HepG2 (cell line): ENCODE results near the gene RMRP. TPM values are rescaled to one million over a fixed set of nuclear protein-coding genes. Genes with fewer than 3 reads are reported as not detected.

Experiments
- ATAC-seq: fragments of 200-7000 bp; cut with Tn5 transposase; 3 replicates; pipeline ENCODE4 v1.9.1; 2020; ENCODE audit warnings: mild to moderate bottlenecking, moderate library complexity
- BruUV-seq: library from RNA; stranded (reverse); fragments of 400-500 nt; replicated peaks from 2 replicates; lab custom pipeline; 2021; lab: Mats Ljungman, UMichigan
- CTCF ChIA-PET: fragments of 300-600 bp; formaldehyde crosslinking; extraction: SDS; loops from one replicate; lab custom pipeline; 2021; ENCODE audit warnings: low total read pairs, inconsistent platforms, low intra/inter-chr PET ratio; lab: Yijun Ruan, JAX
- POLR2A ChIA-PET: fragments of 350-600 bp; sonication (Branson Sonifier 250); formaldehyde crosslinking; loops from one replicate; lab custom pipeline; 2020; ENCODE audit warnings: antibody characterized with exemption, inconsistent platforms; lab: Yijun Ruan, JAX
- DNase-seq: peaks from one replicate; pipeline ENCODE4 v3.0.0-alpha.2; 2015; ENCODE audit warnings: low spot score
- FAIRE-seq: peaks from 3 replicates; lab custom pipeline; 2011; peaks lifted over from hg19 to GRCh38; lab: Jason Lieb, UNC
- H2AFZ ChIP-seq: one replicate; pipeline ENCODE4 v1.6.1; 2011; ENCODE audit warnings: low read length, inconsistent platforms
- H3K27ac ChIP-seq: fragments of 300-600 bp; 3 replicates; pipeline ENCODE4 v1.8.0; 2011; ENCODE audit warnings: mixed run types, mild to moderate bottlenecking, mixed read lengths, low read length, inconsistent platforms; ENCODE audit not compliant: insufficient read depth; ENCODE audit errors: extremely low read length
- H3K27me3 ChIP-seq, 2 experiments: fragments of 200-600 bp in 1 of 2; 2 replicates in 1 of 2; 3 replicates in 1 of 2; pipeline versions ENCODE4 v1.6.0 to v1.8.0; 2011; ENCODE audit warnings: low read length in 2 of 2, mild to moderate bottlenecking in 2 of 2, moderate library complexity in 2 of 2, inconsistent platforms in 1 of 2; ENCODE audit not compliant: insufficient read depth in 2 of 2, control insufficient read depth in 1 of 2
- H3K36me3 ChIP-seq, 2 experiments: fragments of 200-600 bp in 1 of 2; replicated peaks in 1 of 2; 2 replicates in 1 of 2; 3 replicates in 1 of 2; pipeline versions ENCODE4 v1.5.1 to v1.8.0; 2011; ENCODE audit warnings: low read length in 2 of 2, inconsistent platforms in 1 of 2; ENCODE audit not compliant: insufficient read depth in 2 of 2, control insufficient read depth in 1 of 2
- H3K4me1 ChIP-seq: 2 replicates; pipeline ENCODE4 v1.5.1; 2012; ENCODE audit warnings: low read length, inconsistent platforms; ENCODE audit not compliant: insufficient read depth
- H3K4me2 ChIP-seq: 2 replicates; pipeline ENCODE4 v1.6.0; 2011; ENCODE audit warnings: low read depth, low read length, inconsistent platforms
- H3K4me3 ChIP-seq, 3 experiments: fragments of 200-600 bp in 1 of 3; sonication (generic), shearing (Covaris generic) in 1 of 3; replicated peaks in 1 of 3; 2 replicates each; pipeline ENCODE4 v1.5.1; 2011 to 2016; ENCODE audit warnings: low read length in 3 of 3, inconsistent platforms in 2 of 3, low read depth in 2 of 3, mild to moderate bottlenecking in 2 of 3, control low read depth in 1 of 3, mixed read lengths in 1 of 3; ENCODE audit not compliant: insufficient read depth in 1 of 3
- H3K79me2 ChIP-seq: one replicate; pipeline ENCODE4 v1.6.1; 2011; ENCODE audit warnings: low read length, inconsistent platforms; ENCODE audit not compliant: insufficient read depth
- H3K9ac ChIP-seq: 2 replicates; pipeline ENCODE4 v1.6.0; 2011; ENCODE audit warnings: mild to moderate bottlenecking, low read depth, low read length, inconsistent platforms; ENCODE audit not compliant: insufficient read depth
- H3K9me3 ChIP-seq: 2 replicates; pipeline ENCODE4 v1.5.1; 2012; ENCODE audit warnings: mild to moderate bottlenecking, low read length
- H4K20me1 ChIP-seq: 2 replicates; pipeline ENCODE4 v1.6.0; 2011; ENCODE audit warnings: inconsistent platforms, mild to moderate bottlenecking, low read length, moderate library complexity; ENCODE audit not compliant: insufficient read depth
- ARNT2 ChIP-seq: sonication (generic); formaldehyde crosslinking; IDR thresholded peaks from 2 replicates; pipeline ENCODE4 v1.8.0; 2022; ENCODE audit warnings: mild to moderate bottlenecking, low read depth, missing genetic modification reagents, moderate library complexity
- ELF3 ChIP-seq: IDR thresholded peaks from 2 replicates; pipeline ENCODE4 v1.6.1; 2016; ENCODE audit warnings: missing genetic modification reagents, missing compliant biosample characterization
- TBX3 ChIP-seq: fragments of 450-650 bp; IDR thresholded peaks from 2 replicates; pipeline ENCODE4 v1.6.1; 2017; ENCODE audit warnings: antibody characterized with exemption, mild to moderate bottlenecking, inconsistent platforms, borderline replicate concordance
- ZKSCAN5 ChIP-seq: sonication (generic); formaldehyde crosslinking; IDR thresholded peaks from 2 replicates; pipeline ENCODE4 v1.5.1; 2020; ENCODE audit warnings: mild to moderate bottlenecking, missing genetic modification reagents
- WGBS: methylation state at CpG from one replicate; pipeline ENCODE4 v1.1.6; 2017; ENCODE audit warnings: low lambda C conversion rate; 5-methylcytosine and 5-hydroxymethylcytosine counted together
- in situ Hi-C: cut with HindIII; loops from 2 replicates; pipeline ENCODE4 v1.10.0; 2017; ENCODE audit warnings: low pct_unique_long_range_greater_than_20kb; ENCODE audit not compliant: extremely low pct_ligation_motif_present
- intact Hi-C: fragments of 100-400 bp; cut with micrococcal nuclease; formaldehyde crosslinking; loops from one replicate; pipeline ENCODE4 v1.10.0; 2022; ENCODE audit not compliant: unreplicated experiment
- polyA plus RNA-seq, 8 experiments: library from polyadenylated mRNA; depleted of rRNA in 3 of 8; stranded (reverse) in 7 of 8; unstranded in 1 of 8; fragments of >200 nt; fragmentation: Illumina TruSeq in 4 of 8; extraction: Trizol in 4 of 8; gene quantifications; 2 replicates each; pipeline versions ENCODE4 v1.2.1 to v1.2.3, GENCODE V29; 2011 to 2016; ENCODE audit warnings: low read depth in 4 of 8, missing spikeins in 1 of 8, mixed read lengths in 1 of 8; ENCODE audit not compliant: insufficient read depth in 1 of 8
- total RNA-seq, 5 experiments: library from RNA; depleted of rRNA; stranded (reverse); fragments of >200 nt; fragmentation: Illumina TruSeq; extraction: Trizol; gene quantifications; 2 replicates each; pipeline ENCODE4 v1.2.3, GENCODE V29; 2016; ENCODE audit warnings: low read depth in 1 of 5
- TF ChIP-seq, protein P1 (sequence below): sonication (generic); formaldehyde crosslinking; IDR thresholded peaks from 2 replicates; pipeline ENCODE4 v1.8.1; 2023; ENCODE audit warnings: missing genetic modification reagents, inconsistent platforms, borderline replicate concordance
- TF ChIP-seq, protein P2 (sequence below): sonication (generic); formaldehyde crosslinking; IDR thresholded peaks from 2 replicates; pipeline ENCODE4 v1.4.0; 2020; ENCODE audit warnings: missing genetic modification reagents, mild to moderate bottlenecking, borderline replicate concordance
- TF ChIP-seq, protein P3 (sequence below): sonication (generic); formaldehyde crosslinking; IDR thresholded peaks from 2 replicates; pipeline ENCODE4 v1.4.0; 2020; ENCODE audit warnings: low read depth, mild to moderate bottlenecking, missing genetic modification reagents
- TF ChIP-seq, protein P4 (sequence below): IDR thresholded peaks from 2 replicates; pipeline ENCODE4 v1.6.1; 2012; ENCODE audit warnings: low read length, improper control_type of control experiment
- TF ChIP-seq, protein P5 (sequence below): sonication (generic); formaldehyde crosslinking; IDR thresholded peaks from 2 replicates; pipeline ENCODE4 v1.4.0; 2020; ENCODE audit warnings: missing genetic modification reagents, mild to moderate bottlenecking, borderline replicate concordance

The RMRP gene
- total and polyA plus RNA-seq, 2 of the 13 experiments (the other 11 are each of a cell fraction or from before 2014, with no cell fraction given) = 51.4 to 4,025 TPM

DNA sequence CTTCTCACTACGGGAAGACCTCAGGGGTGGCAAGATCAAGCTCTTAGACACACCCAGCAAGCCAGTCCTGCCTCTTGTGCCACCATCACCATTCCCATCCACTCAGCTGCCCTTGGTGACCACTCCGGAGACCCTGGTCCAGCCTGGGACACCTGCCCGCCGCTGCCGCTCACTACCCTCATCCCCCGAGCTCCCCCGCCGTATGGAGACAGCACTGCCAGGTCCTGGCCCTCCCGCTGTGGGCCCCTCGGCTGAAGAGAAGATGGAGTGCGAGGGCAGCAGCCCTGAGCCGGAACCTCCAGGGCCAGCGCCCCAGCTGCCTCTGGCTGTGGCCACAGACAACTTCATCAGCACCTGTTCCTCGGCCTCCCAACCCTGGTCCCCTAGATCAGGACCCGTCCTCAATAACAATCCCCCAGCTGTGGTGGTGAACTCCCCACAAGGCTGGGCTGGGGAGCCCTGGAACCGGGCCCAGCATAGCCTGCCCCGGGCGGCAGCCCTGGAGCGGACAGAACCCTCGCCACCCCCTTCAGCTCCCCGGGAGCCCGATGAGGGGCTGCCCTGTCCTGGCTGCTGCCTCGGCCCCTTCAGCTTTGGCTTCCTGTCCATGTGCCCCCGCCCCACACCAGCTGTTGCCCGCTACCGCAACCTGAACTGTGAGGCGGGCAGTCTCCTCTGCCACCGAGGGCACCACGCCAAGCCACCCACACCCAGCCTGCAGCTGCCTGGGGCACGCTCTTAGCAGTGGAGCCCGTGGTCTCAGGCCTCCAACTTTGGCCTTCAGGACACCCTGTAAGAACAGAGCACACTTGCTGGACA lies 48.6 kb downstream of the RMRP start (continued):
- TF ChIP-seq, protein P1, sequence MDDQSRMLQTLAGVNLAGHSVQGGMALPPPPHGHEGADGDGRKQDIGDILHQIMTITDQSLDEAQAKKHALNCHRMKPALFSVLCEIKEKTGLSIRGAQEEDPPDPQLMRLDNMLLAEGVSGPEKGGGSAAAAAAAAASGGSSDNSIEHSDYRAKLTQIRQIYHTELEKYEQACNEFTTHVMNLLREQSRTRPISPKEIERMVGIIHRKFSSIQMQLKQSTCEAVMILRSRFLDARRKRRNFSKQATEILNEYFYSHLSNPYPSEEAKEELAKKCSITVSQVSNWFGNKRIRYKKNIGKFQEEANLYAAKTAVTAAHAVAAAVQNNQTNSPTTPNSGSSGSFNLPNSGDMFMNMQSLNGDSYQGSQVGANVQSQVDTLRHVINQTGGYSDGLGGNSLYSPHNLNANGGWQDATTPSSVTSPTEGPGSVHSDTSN (CRISPR knock-in tag) = no peak
- TF ChIP-seq ARNT2 (CRISPR knock-in tag) = no peak

DNA sequence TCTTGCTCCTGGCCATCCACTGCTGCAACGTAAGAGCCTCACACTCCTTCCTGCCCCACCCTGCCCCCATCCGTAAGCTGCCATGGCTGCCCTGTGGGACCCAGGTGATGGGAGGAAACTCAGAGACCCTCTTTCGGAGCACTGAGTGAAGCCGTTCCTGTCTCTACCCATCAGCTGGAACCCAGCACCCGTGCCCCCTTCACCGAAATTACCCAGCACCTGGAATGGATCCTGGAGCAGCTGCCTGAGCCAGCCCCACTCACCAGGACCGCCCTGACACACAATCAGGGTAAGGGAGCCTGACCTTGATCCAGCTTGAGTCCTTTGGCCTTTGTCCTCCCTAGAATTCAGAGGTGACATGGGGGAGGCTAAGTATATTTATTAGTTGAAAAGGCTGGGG lies 49.6 kb downstream of the RMRP start:
- Histone ChIP-seq H3K27ac (no peak overlapping the region), H3K4me1 (peaks cover 17% of the 10 kb centered on the region), H2AFZ (no peak overlapping the region), H3K9me3 (no peaks in the 10 kb centered on the region), H3K4me3 (no peak overlapping the region), H3K9ac (no peak overlapping the region), H3K4me2 (no peak overlapping the region), H3K27me3 (peaks cover 0 to 1% of the 10 kb centered on the region in 2 experiments; a peak in 3 of 5 replicates), H4K20me1 (no peaks in the 10 kb centered on the region; the same call in 1 of the 2 replicates), H3K79me2 (peaks cover 4% of the 10 kb centered on the region), H3K36me3 (peaks cover 3 to 14% of the 10 kb centered on the region in 2 experiments; a peak in 3 of 5 replicates)
- ChIA-PET CTCF (no interaction called here), POLR2A (interaction anchor here (0.9 kb wide), 1 partner anchor 38 kb away, joined by 3 read pairs; no protein-coding TSS in a partner anchor)
- no TSS peak for BruUV-seq
- FAIRE-seq = no peak
- 100% methylated on average over 2 of the region's 7 CpGs for WGBS
- DNase-seq = no peak
- intact Hi-C loops = no loop called here
- no peak for ATAC-seq
- in situ Hi-C loops = no loop called here
- TF ChIP-seq, protein P2, sequence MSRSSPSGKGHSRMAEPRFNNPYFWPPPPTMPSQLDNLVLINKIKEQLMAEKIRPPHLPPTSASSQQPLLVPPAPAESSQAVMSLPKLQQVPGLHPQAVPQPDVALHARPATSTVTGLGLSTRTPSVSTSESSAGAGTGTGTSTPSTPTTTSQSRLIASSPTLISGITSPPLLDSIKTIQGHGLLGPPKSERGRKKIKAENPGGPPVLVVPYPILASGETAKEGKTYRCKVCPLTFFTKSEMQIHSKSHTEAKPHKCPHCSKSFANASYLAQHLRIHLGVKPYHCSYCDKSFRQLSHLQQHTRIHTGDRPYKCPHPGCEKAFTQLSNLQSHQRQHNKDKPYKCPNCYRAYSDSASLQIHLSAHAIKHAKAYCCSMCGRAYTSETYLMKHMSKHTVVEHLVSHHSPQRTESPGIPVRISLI (CRISPR knock-in tag) = no peak
- TF ChIP-seq ZKSCAN5 (CRISPR knock-in tag) (no peak), ELF3 (CRISPR knock-in tag) (no peak), TBX3 (no peak)
- TF ChIP-seq, protein P3, sequence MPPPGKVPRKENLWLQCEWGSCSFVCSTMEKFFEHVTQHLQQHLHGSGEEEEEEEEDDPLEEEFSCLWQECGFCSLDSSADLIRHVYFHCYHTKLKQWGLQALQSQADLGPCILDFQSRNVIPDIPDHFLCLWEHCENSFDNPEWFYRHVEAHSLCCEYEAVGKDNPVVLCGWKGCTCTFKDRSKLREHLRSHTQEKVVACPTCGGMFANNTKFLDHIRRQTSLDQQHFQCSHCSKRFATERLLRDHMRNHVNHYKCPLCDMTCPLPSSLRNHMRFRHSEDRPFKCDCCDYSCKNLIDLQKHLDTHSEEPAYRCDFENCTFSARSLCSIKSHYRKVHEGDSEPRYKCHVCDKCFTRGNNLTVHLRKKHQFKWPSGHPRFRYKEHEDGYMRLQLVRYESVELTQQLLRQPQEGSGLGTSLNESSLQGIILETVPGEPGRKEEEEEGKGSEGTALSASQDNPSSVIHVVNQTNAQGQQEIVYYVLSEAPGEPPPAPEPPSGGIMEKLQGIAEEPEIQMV (CRISPR knock-in tag) = no peak
- TF ChIP-seq, protein P4, sequence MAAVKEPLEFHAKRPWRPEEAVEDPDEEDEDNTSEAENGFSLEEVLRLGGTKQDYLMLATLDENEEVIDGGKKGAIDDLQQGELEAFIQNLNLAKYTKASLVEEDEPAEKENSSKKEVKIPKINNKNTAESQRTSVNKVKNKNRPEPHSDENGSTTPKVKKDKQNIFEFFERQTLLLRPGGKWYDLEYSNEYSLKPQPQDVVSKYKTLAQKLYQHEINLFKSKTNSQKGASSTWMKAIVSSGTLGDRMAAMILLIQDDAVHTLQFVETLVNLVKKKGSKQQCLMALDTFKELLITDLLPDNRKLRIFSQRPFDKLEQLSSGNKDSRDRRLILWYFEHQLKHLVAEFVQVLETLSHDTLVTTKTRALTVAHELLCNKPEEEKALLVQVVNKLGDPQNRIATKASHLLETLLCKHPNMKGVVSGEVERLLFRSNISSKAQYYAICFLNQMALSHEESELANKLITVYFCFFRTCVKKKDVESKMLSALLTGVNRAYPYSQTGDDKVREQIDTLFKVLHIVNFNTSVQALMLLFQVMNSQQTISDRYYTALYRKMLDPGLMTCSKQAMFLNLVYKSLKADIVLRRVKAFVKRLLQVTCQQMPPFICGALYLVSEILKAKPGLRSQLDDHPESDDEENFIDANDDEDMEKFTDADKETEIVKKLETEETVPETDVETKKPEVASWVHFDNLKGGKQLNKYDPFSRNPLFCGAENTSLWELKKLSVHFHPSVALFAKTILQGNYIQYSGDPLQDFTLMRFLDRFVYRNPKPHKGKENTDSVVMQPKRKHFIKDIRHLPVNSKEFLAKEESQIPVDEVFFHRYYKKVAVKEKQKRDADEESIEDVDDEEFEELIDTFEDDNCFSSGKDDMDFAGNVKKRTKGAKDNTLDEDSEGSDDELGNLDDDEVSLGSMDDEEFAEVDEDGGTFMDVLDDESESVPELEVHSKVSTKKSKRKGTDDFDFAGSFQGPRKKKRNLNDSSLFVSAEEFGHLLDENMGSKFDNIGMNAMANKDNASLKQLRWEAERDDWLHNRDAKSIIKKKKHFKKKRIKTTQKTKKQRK = no peak
- TF ChIP-seq, protein P5, sequence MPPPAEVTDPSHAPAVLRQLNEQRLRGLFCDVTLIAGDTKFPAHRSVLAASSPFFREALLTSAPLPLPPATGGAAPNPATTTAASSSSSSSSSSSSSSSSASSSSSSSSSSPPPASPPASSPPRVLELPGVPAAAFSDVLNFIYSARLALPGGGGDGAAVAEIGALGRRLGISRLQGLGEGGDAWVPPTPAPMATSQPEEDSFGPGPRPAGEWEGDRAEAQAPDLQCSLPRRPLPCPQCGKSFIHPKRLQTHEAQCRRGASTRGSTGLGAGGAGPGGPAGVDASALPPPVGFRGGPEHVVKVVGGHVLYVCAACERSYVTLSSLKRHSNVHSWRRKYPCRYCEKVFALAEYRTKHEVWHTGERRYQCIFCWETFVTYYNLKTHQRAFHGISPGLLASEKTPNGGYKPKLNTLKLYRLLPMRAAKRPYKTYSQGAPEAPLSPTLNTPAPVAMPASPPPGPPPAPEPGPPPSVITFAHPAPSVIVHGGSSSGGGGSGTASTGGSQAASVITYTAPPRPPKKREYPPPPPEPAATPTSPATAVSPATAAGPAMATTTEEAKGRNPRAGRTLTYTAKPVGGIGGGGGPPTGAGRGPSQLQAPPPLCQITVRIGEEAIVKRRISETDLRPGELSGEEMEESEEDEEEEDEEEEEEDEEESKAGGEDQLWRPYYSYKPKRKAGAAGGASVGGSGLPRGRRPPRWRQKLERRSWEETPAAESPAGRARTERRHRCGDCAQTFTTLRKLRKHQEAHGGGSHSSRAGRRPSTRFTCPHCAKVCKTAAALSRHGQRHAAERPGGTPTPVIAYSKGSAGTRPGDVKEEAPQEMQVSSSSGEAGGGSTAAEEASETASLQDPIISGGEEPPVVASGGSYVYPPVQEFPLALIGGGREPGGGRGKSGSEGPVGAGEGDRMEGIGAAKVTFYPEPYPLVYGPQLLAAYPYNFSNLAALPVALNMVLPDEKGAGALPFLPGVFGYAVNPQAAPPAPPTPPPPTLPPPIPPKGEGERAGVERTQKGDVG (CRISPR knock-in tag) = no peak
